Thyroid gland (tissue), 4 donors: ENCODE data around the gene CACNG1. TPM values are rescaled to one million over a fixed set of nuclear protein-coding genes. Genes with fewer than 3 reads are reported as not detected.

Experiments
- DNase-seq, 2 donors: peaks; one replicate each; pipeline ENCODE4 v3.0.0-alpha.2; 2019
- H3K27ac ChIP-seq, 3 donors: fragments of 200-600 bp; sonication (generic); 1 replicate in 2 of 3; 2 replicates in 1 of 3; pipeline ENCODE4 v1.5.1; 2016 to 2019; ENCODE audit warnings: mild to moderate bottlenecking in 1 of 3, moderate library complexity in 1 of 3
- H3K27me3 ChIP-seq: fragments of 200-600 bp; sonication (generic); one replicate; pipeline ENCODE4 v1.5.1; 2019
- H3K36me3 ChIP-seq, 2 donors: fragments of 200-600 bp; sonication (generic); one replicate each; pipeline ENCODE4 v1.5.1; 2016 to 2019
- H3K4me1 ChIP-seq, 2 donors: fragments of 200-600 bp; sonication (generic); one replicate each; pipeline ENCODE4 v1.5.1; 2017 to 2019
- H3K4me3 ChIP-seq, 3 donors: fragments of 200-600 bp; sonication (generic); replicated peaks in 1 of 3; 1 replicate in 2 of 3; 2 replicates in 1 of 3; pipeline ENCODE4 v1.5.1; 2016; ENCODE audit warnings: mild to moderate bottlenecking in 1 of 3
- H3K9me3 ChIP-seq: fragments of 200-600 bp; sonication (generic); one replicate; pipeline ENCODE4 v1.5.1; 2017
- CTCF ChIP-seq, 6 experiments: fragments of 200-600 bp in 3 of 6; fragments of 450-650 bp in 3 of 6; sonication (generic) in 3 of 6; IDR thresholded peaks; one replicate each; pipeline ENCODE4 v1.5.1; 2016 to 2019; ENCODE audit warnings: antibody characterized with exemption in 6 of 6, mild to moderate bottlenecking in 2 of 6, inconsistent platforms in 1 of 6, moderate library complexity in 1 of 6
- POLR2A ChIP-seq, 2 donors: fragments of 450-650 bp; IDR thresholded peaks; one replicate each; pipeline ENCODE4 v1.6.1; 2017; ENCODE audit warnings: antibody characterized with exemption in 2 of 2, mild to moderate bottlenecking in 2 of 2, moderate library complexity in 1 of 2
- WGBS, 2 donors: methylation state at CpG; one replicate each; pipeline ENCODE4 v1.1.5; 2017; 5-methylcytosine and 5-hydroxymethylcytosine counted together
- intact Hi-C: fragments of 100-400 bp; cut with DNase I; formaldehyde crosslinking; loops from one replicate; pipeline ENCODE4 v1.15.1; 2023
- total RNA-seq, 4 donors: library from RNA; depleted of rRNA; stranded (reverse); fragments of >200 nt; gene quantifications; one replicate each; pipeline ENCODE4 v1.2.3, GENCODE V29; 2016

Gene CACNG1
- total RNA-seq, 4 donors from 2014 or later: not detected

- Histone ChIP-seq H3K9me3 (no peaks in the 10 kb centered on the region), H3K4me3 (no peak overlapping the region), H3K36me3 (no peaks in the 10 kb centered on the region), H3K27me3 (no peaks in the 10 kb centered on the region), H3K27ac (no peak overlapping the region), H3K4me1 (no peaks in the 10 kb centered on the region)
- WGBS, 2 donors: 80% methylated on average over 11 of the region's 11 CpGs
- intact Hi-C loops: no loop called here
- TF ChIP-seq CTCF (IDR thresholded peaks at IDR 0.05) (no peak), POLR2A (IDR thresholded peaks at IDR 0.05) (no peak)
- no peak for DNase-seq
These were observed 29.4 kb upstream of the CACNG1 start for GRCh38 chr17:67015001-67015400.

- no peak overlapping the region for H3K4me3 ChIP-seq
- no peaks in the 10 kb centered on the region for H3K36me3 ChIP-seq
- H3K27me3 ChIP-seq: no peaks in the 10 kb centered on the region
- H3K27ac ChIP-seq: no peak overlapping the region
- 74 to 75% methylated on average over 13 to 17 of the region's 17 CpGs for WGBS, 2 donors
- TF ChIP-seq POLR2A (IDR thresholded peaks at IDR 0.05): no peak
- DNase-seq: no peak
- intact Hi-C loops: no loop called here
- H3K4me1 ChIP-seq: no peaks in the 10 kb centered on the region
- no peaks in the 10 kb centered on the region for H3K9me3 ChIP-seq
These were observed 28.2 kb upstream of the CACNG1 start for GRCh38 chr17:67016039-67016762.

GRCh38 chr17:67017910-67018309 lies 26.4 kb upstream of the CACNG1 start:
- Histone ChIP-seq H3K4me3 (no peak overlapping the region), H3K36me3 (no peaks in the 10 kb centered on the region), H3K9me3 (no peaks in the 10 kb centered on the region), H3K27ac (no peak overlapping the region), H3K27me3 (no peaks in the 10 kb centered on the region), H3K4me1 (no peaks in the 10 kb centered on the region)
- WGBS, 2 donors: 74 to 79% methylated on average over 14 of the region's 14 CpGs
- DNase-seq: no peak
- intact Hi-C loops: no loop called here
- TF ChIP-seq POLR2A (IDR thresholded peaks at IDR 0.05): no peak

- no peaks in the 10 kb centered on the region for H3K4me1 ChIP-seq
- H3K27me3 ChIP-seq: no peaks in the 10 kb centered on the region
- no peak for DNase-seq
- no peak overlapping the region for H3K4me3 ChIP-seq
- TF ChIP-seq CTCF (IDR thresholded peaks at IDR 0.05) (no peak), POLR2A (IDR thresholded peaks at IDR 0.05) (no peak)
- no peaks in the 10 kb centered on the region for H3K36me3 ChIP-seq
- intact Hi-C loops: no loop called here
- 91% methylated on average over 12 of the region's 12 CpGs for WGBS, 2 donors
- no peak overlapping the region for H3K27ac ChIP-seq
- no peaks in the 10 kb centered on the region for H3K9me3 ChIP-seq
These were observed 25.6 kb upstream of the CACNG1 start for GRCh38 chr17:67018471-67019434.

- Histone ChIP-seq H3K4me3 (no peak overlapping the region), H3K27me3 (no peaks in the 10 kb centered on the region), H3K4me1 (no peaks in the 10 kb centered on the region), H3K27ac (no peak overlapping the region), H3K36me3 (no peaks in the 10 kb centered on the region), H3K9me3 (no peaks in the 10 kb centered on the region)
- DNase-seq: no peak
- WGBS, 2 donors: 67 to 73% methylated on average over 8 of the region's 8 CpGs
- TF ChIP-seq CTCF (IDR thresholded peaks at IDR 0.05) (no peak), POLR2A (IDR thresholded peaks at IDR 0.05) (no peak)
- intact Hi-C loops: no loop called here
These were observed 24.5 kb upstream of the CACNG1 start for GRCh38 chr17:67019809-67020208.
